ENCODE data around the gene CES2.
"Not testable (repeated sequence)": the region's sequence is repeated elsewhere in the genome, so short reads cannot be mapped to it uniquely, and the experiment has no call there.

The CES2 gene

DNA sequence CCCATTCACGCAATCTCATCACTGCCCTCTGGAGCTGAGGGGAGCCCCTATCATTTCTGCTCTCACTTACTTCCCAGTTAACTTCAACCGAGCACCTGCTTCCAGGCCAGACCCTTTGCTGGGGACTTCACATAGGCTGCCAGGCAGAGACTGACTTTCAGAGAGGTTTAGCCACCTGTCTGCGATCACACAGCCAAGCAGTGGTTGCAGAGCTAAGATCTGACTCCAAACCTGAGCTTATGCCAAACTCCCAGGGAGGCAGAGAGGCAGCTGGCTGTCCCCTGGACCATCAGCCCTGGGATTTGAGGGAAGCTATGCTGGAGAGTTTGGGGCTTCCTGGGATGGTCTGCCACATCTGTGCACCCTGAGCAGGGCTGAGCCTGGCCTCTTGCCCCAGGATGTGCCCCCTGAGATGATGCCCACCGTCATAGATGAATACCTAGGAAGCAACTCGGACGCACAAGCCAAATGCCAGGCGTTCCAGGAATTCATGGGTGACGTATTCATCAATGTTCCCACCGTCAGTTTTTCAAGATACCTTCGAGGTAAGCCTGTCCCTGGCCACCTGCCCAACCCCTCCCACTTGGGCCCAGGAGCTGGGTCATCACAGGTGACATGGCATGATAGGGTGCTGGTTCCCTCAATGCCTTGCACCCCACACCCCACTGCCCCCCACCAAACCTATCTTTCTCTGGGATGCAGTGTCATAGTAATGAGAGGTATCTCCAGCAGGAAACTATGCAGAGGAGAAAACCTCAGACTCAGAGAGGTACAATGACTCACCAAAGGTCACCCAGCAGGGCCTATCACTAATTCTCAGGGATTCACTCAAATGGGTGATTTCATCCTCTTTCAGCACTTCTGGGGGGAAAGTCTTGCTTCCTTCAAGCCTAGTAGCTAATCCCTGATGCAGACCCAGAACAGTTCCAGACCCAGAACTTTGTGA, 35.7 kb downstream of the CES2 start:
- no peak overlapping the region for H2AFZ ChIP-seq (ENCODE audit: low read length)
- H3F3A ChIP-seq (ENCODE audit: low read depth): no peaks in the 10 kb centered on the region
- no peaks in the 10 kb centered on the region for H3K36me3 ChIP-seq (ENCODE audit: insufficient read depth, low read length)
- H3K27me3 ChIP-seq (ENCODE audit: insufficient read depth, low read length, poor library complexity, severe bottlenecking): no peaks in the 10 kb centered on the region
- no peaks in the 10 kb centered on the region for H4K20me1 ChIP-seq (ENCODE audit: insufficient read depth, low read length, poor library complexity, severe bottlenecking)
- H3K4me2 ChIP-seq (ENCODE audit: low read depth, low read length, poor library complexity, severe bottlenecking): no peak overlapping the region
- H3K9me2 ChIP-seq (replicated peaks; ENCODE audit: low read depth, low read length): no peaks in the 10 kb centered on the region
- H3K4me3 ChIP-seq (ENCODE audit: low read length, poor library complexity, severe bottlenecking): no peak overlapping the region
- TF ChIP-seq EZH2phosphoT487 (IDR thresholded peaks at IDR 0.05; ENCODE audit: borderline replicate concordance): no peak
- TF ChIP-seq, protein P1, sequence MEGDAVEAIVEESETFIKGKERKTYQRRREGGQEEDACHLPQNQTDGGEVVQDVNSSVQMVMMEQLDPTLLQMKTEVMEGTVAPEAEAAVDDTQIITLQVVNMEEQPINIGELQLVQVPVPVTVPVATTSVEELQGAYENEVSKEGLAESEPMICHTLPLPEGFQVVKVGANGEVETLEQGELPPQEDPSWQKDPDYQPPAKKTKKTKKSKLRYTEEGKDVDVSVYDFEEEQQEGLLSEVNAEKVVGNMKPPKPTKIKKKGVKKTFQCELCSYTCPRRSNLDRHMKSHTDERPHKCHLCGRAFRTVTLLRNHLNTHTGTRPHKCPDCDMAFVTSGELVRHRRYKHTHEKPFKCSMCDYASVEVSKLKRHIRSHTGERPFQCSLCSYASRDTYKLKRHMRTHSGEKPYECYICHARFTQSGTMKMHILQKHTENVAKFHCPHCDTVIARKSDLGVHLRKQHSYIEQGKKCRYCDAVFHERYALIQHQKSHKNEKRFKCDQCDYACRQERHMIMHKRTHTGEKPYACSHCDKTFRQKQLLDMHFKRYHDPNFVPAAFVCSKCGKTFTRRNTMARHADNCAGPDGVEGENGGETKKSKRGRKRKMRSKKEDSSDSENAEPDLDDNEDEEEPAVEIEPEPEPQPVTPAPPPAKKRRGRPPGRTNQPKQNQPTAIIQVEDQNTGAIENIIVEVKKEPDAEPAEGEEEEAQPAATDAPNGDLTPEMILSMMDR (conservative IDR thresholded peaks at IDR 0.05; ENCODE audit: low read length): no peak
- H3K79me2 ChIP-seq (ENCODE audit: insufficient read depth, low read length): no peaks in the 10 kb centered on the region
- no peaks in the 10 kb centered on the region for H3K9me3 ChIP-seq (ENCODE audit: insufficient read depth, low read depth, low read length)
- H3K9ac ChIP-seq (ENCODE audit: low read depth, low read length, poor library complexity, severe bottlenecking): no peak overlapping the region
- peaks cover 5% of the 10 kb centered on the region for H3K4me1 ChIP-seq (ENCODE audit: insufficient read depth, low read length, poor library complexity, severe bottlenecking)

DNA sequence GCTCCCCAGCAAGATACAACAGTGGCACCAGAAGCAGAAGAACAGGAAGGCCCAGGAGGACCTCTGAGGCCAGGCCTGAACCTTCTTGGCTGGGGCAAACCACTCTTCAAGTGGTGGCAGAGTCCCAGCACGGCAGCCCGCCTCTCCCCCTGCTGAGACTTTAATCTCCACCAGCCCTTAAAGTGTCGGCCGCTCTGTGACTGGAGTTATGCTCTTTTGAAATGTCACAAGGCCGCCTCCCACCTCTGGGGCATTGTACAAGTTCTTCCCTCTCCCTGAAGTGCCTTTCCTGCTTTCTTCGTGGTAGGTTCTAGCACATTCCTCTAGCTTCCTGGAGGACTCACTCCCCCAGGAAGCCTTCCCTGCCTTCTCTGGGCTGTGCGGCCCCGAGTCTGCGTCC, 37.7 kb downstream of the CES2 start:
- H3K36me3 ChIP-seq (ENCODE audit: insufficient read depth, low read length): no peaks in the 10 kb centered on the region
- no peaks in the 10 kb centered on the region for H3F3A ChIP-seq (ENCODE audit: low read depth)
- no peak overlapping the region for H3K4me3 ChIP-seq (ENCODE audit: low read length, poor library complexity, severe bottlenecking)
- no peaks in the 10 kb centered on the region for H3K9me3 ChIP-seq (ENCODE audit: insufficient read depth, low read depth, low read length)
- H2AFZ ChIP-seq (ENCODE audit: low read length): no peak overlapping the region
- peaks cover 5% of the 10 kb centered on the region for H3K4me1 ChIP-seq (ENCODE audit: insufficient read depth, low read length, poor library complexity, severe bottlenecking)
- H4K20me1 ChIP-seq (ENCODE audit: insufficient read depth, low read length, poor library complexity, severe bottlenecking): no peaks in the 10 kb centered on the region
- no peaks in the 10 kb centered on the region for H3K79me2 ChIP-seq (ENCODE audit: insufficient read depth, low read length)
- H3K4me2 ChIP-seq (ENCODE audit: low read depth, low read length, poor library complexity, severe bottlenecking): no peak overlapping the region
- no peak for TF ChIP-seq EZH2phosphoT487 (IDR thresholded peaks at IDR 0.05; ENCODE audit: borderline replicate concordance)
- TF ChIP-seq, protein P1 (conservative IDR thresholded peaks at IDR 0.05; ENCODE audit: low read length): no peak
- H3K9me2 ChIP-seq (replicated peaks; ENCODE audit: low read depth, low read length): no peaks in the 10 kb centered on the region
- no peaks in the 10 kb centered on the region for H3K27me3 ChIP-seq (ENCODE audit: insufficient read depth, low read length, poor library complexity, severe bottlenecking)
- H3K9ac ChIP-seq (ENCODE audit: low read depth, low read length, poor library complexity, severe bottlenecking): no peak overlapping the region

DNA sequence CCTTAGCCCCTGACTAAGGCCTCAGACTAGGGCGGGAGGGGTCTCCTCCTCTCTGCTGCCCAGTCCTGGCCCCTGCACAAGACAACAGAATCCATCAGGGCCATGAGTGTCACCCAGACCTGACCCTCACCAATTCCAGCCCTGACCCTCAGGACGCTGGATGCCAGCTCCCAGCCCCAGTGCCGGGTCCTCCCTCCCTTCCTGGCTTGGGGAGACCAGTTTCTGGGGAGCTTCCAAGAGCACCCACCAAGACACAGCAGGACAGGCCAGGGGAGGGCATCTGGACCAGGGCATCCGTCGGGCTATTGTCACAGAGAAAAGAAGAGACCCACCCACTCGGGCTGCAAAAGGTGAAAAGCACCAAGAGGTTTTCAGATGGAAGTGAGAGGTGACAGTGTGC, 38.4 kb downstream of the CES2 start:
- Histone ChIP-seq H3K9ac (ENCODE audit: low read depth, low read length, poor library complexity, severe bottlenecking) (no peak overlapping the region), H2AFZ (ENCODE audit: low read length) (no peak overlapping the region), H3K36me3 (ENCODE audit: insufficient read depth, low read length) (no peaks in the 10 kb centered on the region), H4K20me1 (ENCODE audit: insufficient read depth, low read length, poor library complexity, severe bottlenecking) (no peaks in the 10 kb centered on the region), H3K4me2 (ENCODE audit: low read depth, low read length, poor library complexity, severe bottlenecking) (no peak overlapping the region), H3K27me3 (ENCODE audit: insufficient read depth, low read length, poor library complexity, severe bottlenecking) (no peaks in the 10 kb centered on the region), H3K79me2 (ENCODE audit: insufficient read depth, low read length) (no peaks in the 10 kb centered on the region), H3K4me3 (ENCODE audit: low read length, poor library complexity, severe bottlenecking) (no peak overlapping the region), H3K4me1 (ENCODE audit: insufficient read depth, low read length, poor library complexity, severe bottlenecking) (peaks cover 5% of the 10 kb centered on the region), H3K9me2 (replicated peaks; ENCODE audit: low read depth, low read length) (no peaks in the 10 kb centered on the region), H3F3A (ENCODE audit: low read depth) (no peaks in the 10 kb centered on the region), H3K9me3 (ENCODE audit: insufficient read depth, low read depth, low read length) (no peaks in the 10 kb centered on the region)
- no peak for TF ChIP-seq EZH2phosphoT487 (IDR thresholded peaks at IDR 0.05; ENCODE audit: borderline replicate concordance)
- TF ChIP-seq, protein P1 (conservative IDR thresholded peaks at IDR 0.05; ENCODE audit: low read length): no peak

DNA sequence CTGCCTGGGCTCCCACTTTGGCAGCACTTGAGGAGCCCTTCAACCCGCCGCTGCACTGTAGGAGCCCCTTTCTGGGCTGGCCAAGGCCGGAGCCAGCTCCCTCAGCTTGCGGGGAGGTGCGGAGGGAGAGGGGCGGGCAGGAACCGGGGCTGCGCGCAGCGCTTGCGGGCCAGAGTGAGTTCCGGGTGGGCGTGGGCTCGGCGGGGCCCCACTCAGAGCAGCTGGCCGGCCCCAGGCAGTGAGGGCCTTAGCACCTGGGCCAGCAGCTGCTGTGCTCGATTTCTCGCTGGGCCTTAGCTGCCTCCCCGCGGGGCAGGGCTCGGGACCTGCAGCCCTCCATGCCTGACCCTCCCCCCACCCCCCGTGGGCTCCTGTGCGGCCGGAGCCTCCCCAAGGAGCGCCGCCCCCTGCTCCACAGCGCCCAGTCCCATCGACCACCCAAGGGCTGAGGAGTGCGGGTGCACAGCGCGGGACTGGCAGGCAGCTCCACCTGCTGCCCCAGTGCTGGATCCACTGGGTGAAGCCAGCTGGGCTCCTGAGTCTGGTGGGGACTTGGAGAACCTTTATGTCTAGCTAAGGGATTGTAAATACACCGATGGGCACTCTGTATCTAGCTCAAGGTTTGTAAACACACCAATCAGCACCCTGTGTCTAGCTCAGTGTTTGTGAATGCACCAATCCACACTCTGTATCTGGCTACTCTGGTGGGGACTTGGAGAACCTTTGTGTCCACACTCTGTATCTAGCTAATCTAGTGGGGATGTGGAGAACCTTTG, 39.0 kb downstream of the CES2 start:
- not testable (repeated sequence) for H3K9me3 ChIP-seq (ENCODE audit: insufficient read depth, low read depth, low read length); H2AFZ ChIP-seq (ENCODE audit: low read length); H3K4me3 ChIP-seq (ENCODE audit: low read length, poor library complexity, severe bottlenecking)

DNA sequence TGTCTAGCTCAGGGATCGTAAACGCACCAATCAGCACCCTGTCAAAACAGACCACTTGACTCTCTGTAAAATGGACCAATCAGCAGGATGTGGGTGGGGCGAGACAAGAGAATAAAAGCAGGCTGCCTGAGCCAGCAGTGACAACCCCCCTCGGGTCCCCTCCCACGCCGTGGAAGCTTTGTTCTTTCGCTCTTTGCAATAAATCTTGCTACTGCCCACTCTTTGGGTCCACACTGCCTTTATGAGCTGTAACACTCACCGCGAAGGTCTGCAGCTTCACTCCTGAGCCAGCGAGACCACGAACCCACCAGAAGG, 39.6 kb downstream of the CES2 start:
- not testable (repeated sequence) for H2AFZ ChIP-seq (ENCODE audit: low read length); H3K4me2 ChIP-seq (ENCODE audit: low read depth, low read length, poor library complexity, severe bottlenecking)

More for the DNA sequence above, 39.0 kb downstream of the CES2 start:
- H3F3A ChIP-seq (ENCODE audit: low read depth); H3K27me3 ChIP-seq (ENCODE audit: insufficient read depth, low read length, poor library complexity, severe bottlenecking); H3K36me3 ChIP-seq (ENCODE audit: insufficient read depth, low read length); H3K79me2 ChIP-seq (ENCODE audit: insufficient read depth, low read length); H4K20me1 ChIP-seq (ENCODE audit: insufficient read depth, low read length, poor library complexity, severe bottlenecking); H3K4me1 ChIP-seq (ENCODE audit: insufficient read depth, low read length, poor library complexity, severe bottlenecking); H3K4me2 ChIP-seq (ENCODE audit: low read depth, low read length, poor library complexity, severe bottlenecking); H3K9me2 ChIP-seq (replicated peaks; ENCODE audit: low read depth, low read length); H3K9ac ChIP-seq (ENCODE audit: low read depth, low read length, poor library complexity, severe bottlenecking): not testable (repeated sequence)

More for the DNA sequence above, 39.6 kb downstream of the CES2 start:
- not testable (repeated sequence) for H3K9ac ChIP-seq (ENCODE audit: low read depth, low read length, poor library complexity, severe bottlenecking); H3K9me2 ChIP-seq (replicated peaks; ENCODE audit: low read depth, low read length); H3K9me3 ChIP-seq (ENCODE audit: insufficient read depth, low read depth, low read length); H3K4me3 ChIP-seq (ENCODE audit: low read length, poor library complexity, severe bottlenecking); H3K4me1 ChIP-seq (ENCODE audit: insufficient read depth, low read length, poor library complexity, severe bottlenecking); H4K20me1 ChIP-seq (ENCODE audit: insufficient read depth, low read length, poor library complexity, severe bottlenecking); H3K79me2 ChIP-seq (ENCODE audit: insufficient read depth, low read length); H3K36me3 ChIP-seq (ENCODE audit: insufficient read depth, low read length); H3K27me3 ChIP-seq (ENCODE audit: insufficient read depth, low read length, poor library complexity, severe bottlenecking); H3F3A ChIP-seq (ENCODE audit: low read depth)
